Measurements from ENCODE around the gene ACAP1.
A peak's percentile ranks its signal among the peaks of the same experiment; 100 is the strongest.

The ACAP1 gene

GRCh38 chr17:7336240-7337175, at the start of gene ACAP1:
ACAP1 (plus strand) TSS chr17:7336529; CDS start chr17:7336735, 206 bp downstream.
- DNase-seq: no peak

- no peak for DNase-seq
These were observed 46.9 kb upstream of the ACAP1 start for GRCh38 chr17:7289256-7290032.

- no peak for DNase-seq
These were observed 46.2 kb upstream of the ACAP1 start for GRCh38 chr17:7290166-7290565.

GRCh38 chr17:7290685-7291084, 45.6 kb upstream of the ACAP1 start:
- DNase-seq: no peak

- no peak for DNase-seq
These were observed 44.1 kb upstream of the ACAP1 start for GRCh38 chr17:7292194-7292593.

- no peak for DNase-seq
These were observed 43.6 kb upstream of the ACAP1 start for GRCh38 chr17:7292729-7293128.

GRCh38 chr17:7293159-7293558, 43.2 kb upstream of the ACAP1 start:
- DNase-seq: no peak

GRCh38 chr17:7293816-7294613, 42.3 kb upstream of the ACAP1 start:
- DNase-seq: no peak

GRCh38 chr17:7294614-7295153, 41.6 kb upstream of the ACAP1 start, which contains the start of gene YBX2:
YBX2 (minus strand) TSS chr17:7294639; CDS start chr17:7294500, 139 bp downstream.
- peak; percentile 36 for DNase-seq

GRCh38 chr17:7295230-7296180, 40.8 kb upstream of the ACAP1 start:
- DNase-seq: no peak

GRCh38 chr17:7296189-7296861, 40.0 kb upstream of the ACAP1 start:
- DNase-seq: peak; percentile 27

GRCh38 chr17:7304179-7304578, 32.1 kb upstream of the ACAP1 start:
- DNase-seq: no peak

- peak; percentile 100 for DNase-seq
These were observed 29.2 kb upstream of the ACAP1 start, which contains the start of gene EIF5A for GRCh38 chr17:7306911-7307685. EIF5A (plus strand) TSS chr17:7307628; CDS start chr17:7309636, 2,008 bp downstream.

- DNase-seq: no peak
These were observed 28.4 kb upstream of the ACAP1 start for GRCh38 chr17:7307686-7308624.

GRCh38 chr17:7308625-7309433, 27.5 kb upstream of the ACAP1 start:
- DNase-seq: peak; percentile 80

- DNase-seq: no peak
These were observed 26.7 kb upstream of the ACAP1 start for GRCh38 chr17:7309628-7310027.

- DNase-seq: no peak
These were observed 25.1 kb upstream of the ACAP1 start for GRCh38 chr17:7311110-7311705.
